NCI-H345 (cell line): ENCODE results near the gene KCNMA1.

ENCODE experiments used
- DNase-seq: peaks from one replicate; lab custom pipeline; 2025; lab: John Stamatoyannopoulos, UW

KCNMA1 gene

GRCh38 chr10:76830218-76830617 lies 807.4 kb downstream of the KCNMA1 start:
- DNase-seq = no peak

GRCh38 chr10:76829724-76830123 lies 807.9 kb downstream of the KCNMA1 start:
- DNase-seq = no peak
